Fibroblast of lung (primary cell): ENCODE results near the gene LOC128125822.

Experiments
- DNase-seq, 2 donors: peaks; one replicate each; pipeline versions ENCODE4 v3.0.0 to v3.0.0-alpha.2; 2010; ENCODE audit warnings: low read depth in 2 of 2
- H2AFZ ChIP-seq: 2 replicates; pipeline ENCODE4 v1.5.1; 2012; ENCODE audit warnings: low read length, control low read depth, inconsistent platforms
- H3K27ac ChIP-seq: 2 replicates; pipeline ENCODE4 v1.5.1; 2011; ENCODE audit warnings: low read length, control low read depth; ENCODE audit not compliant: insufficient read depth
- H3K27me3 ChIP-seq: 2 replicates; pipeline ENCODE4 v1.5.1; 2011; ENCODE audit warnings: mild to moderate bottlenecking, low read length; ENCODE audit not compliant: control insufficient read depth, insufficient read depth
- H3K36me3 ChIP-seq: 2 replicates; pipeline ENCODE4 v1.5.1; 2011; ENCODE audit warnings: low read length; ENCODE audit not compliant: control insufficient read depth, insufficient read depth
- H3K4me1 ChIP-seq: 2 replicates; pipeline ENCODE4 v1.5.1; 2011; ENCODE audit warnings: low read length; ENCODE audit not compliant: control insufficient read depth, insufficient read depth; ENCODE audit errors: extremely low read depth
- H3K4me2 ChIP-seq: 2 replicates; pipeline ENCODE4 v1.5.1; 2011; ENCODE audit warnings: low read length, control low read depth; ENCODE audit not compliant: insufficient read depth; ENCODE audit errors: extremely low read depth
- H3K4me3 ChIP-seq, 4 experiments: fragments of 200-600 bp in 1 of 4; sonication (generic) in 1 of 4; replicated peaks in 1 of 4; 2 replicates each; pipeline ENCODE4 v1.5.1; 2011 to 2016; ENCODE audit warnings: low read length in 4 of 4, low read depth in 3 of 4, mild to moderate bottlenecking in 3 of 4, control low read depth in 2 of 4, inconsistent platforms in 1 of 4, mixed read lengths in 1 of 4; ENCODE audit not compliant: insufficient read depth in 1 of 4; ENCODE audit errors: control extremely low read depth in 1 of 4
- H3K79me2 ChIP-seq: 2 replicates; pipeline ENCODE4 v1.5.1; 2012; ENCODE audit warnings: mild to moderate bottlenecking, low read length, inconsistent platforms; ENCODE audit not compliant: control insufficient read depth, insufficient read depth
- H3K9ac ChIP-seq: 2 replicates; pipeline ENCODE4 v1.5.1; 2011; ENCODE audit warnings: mild to moderate bottlenecking, low read length, control low read depth; ENCODE audit not compliant: insufficient read depth
- H3K9me3 ChIP-seq: 2 replicates; pipeline ENCODE4 v1.5.1; 2012; ENCODE audit warnings: low read depth, low read length; ENCODE audit not compliant: control insufficient read depth, insufficient read depth
- H4K20me1 ChIP-seq: 2 replicates; pipeline ENCODE4 v1.5.1; 2011; ENCODE audit warnings: low read length; ENCODE audit not compliant: control insufficient read depth, insufficient read depth; ENCODE audit errors: extremely low read depth
- EZH2 ChIP-seq: IDR thresholded peaks from 2 replicates; pipeline ENCODE4 v1.5.1; 2012; ENCODE audit warnings: low read length, control low read depth, mild to moderate bottlenecking; ENCODE audit errors: missing control alignments
- TF ChIP-seq, protein P1 (sequence below), 2 donors: IDR thresholded peaks in 1 of 2; conservative IDR thresholded peaks in 1 of 2; 1 replicate in 1 of 2; 2 replicates in 1 of 2; pipeline ENCODE4 v1.5.1; 2011 to 2012; ENCODE audit warnings: low read length in 2 of 2, control low read depth in 1 of 2, inconsistent platforms in 1 of 2, low read depth in 1 of 2, mild to moderate bottlenecking in 1 of 2

LOC128125822 gene

GRCh38 chr6:63571361-63572043 lies 778 bp upstream of the LOC128125822 start:
- Histone ChIP-seq H3K27me3 (no peaks in the 10 kb centered on the region), H3K4me3 (peak overlapping the region; percentile 47 to 94 (median 73))

GRCh38 chr6:63572747-63573075 lies 431 bp downstream of the LOC128125822 start:
- H3K36me3 ChIP-seq = peaks cover 5% of the 10 kb centered on the region
- H3K9ac ChIP-seq = peak overlapping the region; percentile 99
- H3K9me3 ChIP-seq = no peaks in the 10 kb centered on the region
- H4K20me1 ChIP-seq = no peaks in the 10 kb centered on the region
- DNase-seq = no peak
- H3K4me3 ChIP-seq = peak overlapping the region; percentile 72 to 90 (median 86)
- H3K27ac ChIP-seq = peak overlapping the region; percentile 97
- no peak overlapping the region for H2AFZ ChIP-seq
- no peaks in the 10 kb centered on the region for H3K4me1 ChIP-seq
- peaks cover 48% of the 10 kb centered on the region for H3K79me2 ChIP-seq
- no peaks in the 10 kb centered on the region for H3K27me3 ChIP-seq
- TF ChIP-seq EZH2 = no peak
- TF ChIP-seq, protein P1, sequence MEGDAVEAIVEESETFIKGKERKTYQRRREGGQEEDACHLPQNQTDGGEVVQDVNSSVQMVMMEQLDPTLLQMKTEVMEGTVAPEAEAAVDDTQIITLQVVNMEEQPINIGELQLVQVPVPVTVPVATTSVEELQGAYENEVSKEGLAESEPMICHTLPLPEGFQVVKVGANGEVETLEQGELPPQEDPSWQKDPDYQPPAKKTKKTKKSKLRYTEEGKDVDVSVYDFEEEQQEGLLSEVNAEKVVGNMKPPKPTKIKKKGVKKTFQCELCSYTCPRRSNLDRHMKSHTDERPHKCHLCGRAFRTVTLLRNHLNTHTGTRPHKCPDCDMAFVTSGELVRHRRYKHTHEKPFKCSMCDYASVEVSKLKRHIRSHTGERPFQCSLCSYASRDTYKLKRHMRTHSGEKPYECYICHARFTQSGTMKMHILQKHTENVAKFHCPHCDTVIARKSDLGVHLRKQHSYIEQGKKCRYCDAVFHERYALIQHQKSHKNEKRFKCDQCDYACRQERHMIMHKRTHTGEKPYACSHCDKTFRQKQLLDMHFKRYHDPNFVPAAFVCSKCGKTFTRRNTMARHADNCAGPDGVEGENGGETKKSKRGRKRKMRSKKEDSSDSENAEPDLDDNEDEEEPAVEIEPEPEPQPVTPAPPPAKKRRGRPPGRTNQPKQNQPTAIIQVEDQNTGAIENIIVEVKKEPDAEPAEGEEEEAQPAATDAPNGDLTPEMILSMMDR (conservative IDR thresholded peaks at IDR 0.05 in 1 of 2, IDR thresholded peaks at IDR 0.05 in 1 of 2; ENCODE audit: low read depth in 1 of 2, low read length in 2 of 2) = no peak
- H3K4me2 ChIP-seq = no peak overlapping the region

More at GRCh38 chr6:63571361-63572043, 778 bp upstream of the LOC128125822 start:
- Histone ChIP-seq H3K4me1 (no peaks in the 10 kb centered on the region), H3K4me2 (peak overlapping the region; percentile 79), H3K9me3 (no peaks in the 10 kb centered on the region), H3K36me3 (no peaks in the 10 kb centered on the region), H2AFZ (peak overlapping the region; percentile 82), H3K79me2 (peaks cover 40% of the 10 kb centered on the region), H4K20me1 (no peaks in the 10 kb centered on the region), H3K9ac (peak overlapping the region; percentile 62), H3K27ac (peak overlapping the region; percentile 88)
- TF ChIP-seq, protein P1 (conservative IDR thresholded peaks at IDR 0.05 in 1 of 2, IDR thresholded peaks at IDR 0.05 in 1 of 2; ENCODE audit: low read depth in 1 of 2, low read length in 2 of 2) = no peak
- TF ChIP-seq EZH2 = no peak
- peak; percentile 75 to 86 for DNase-seq

DNA sequence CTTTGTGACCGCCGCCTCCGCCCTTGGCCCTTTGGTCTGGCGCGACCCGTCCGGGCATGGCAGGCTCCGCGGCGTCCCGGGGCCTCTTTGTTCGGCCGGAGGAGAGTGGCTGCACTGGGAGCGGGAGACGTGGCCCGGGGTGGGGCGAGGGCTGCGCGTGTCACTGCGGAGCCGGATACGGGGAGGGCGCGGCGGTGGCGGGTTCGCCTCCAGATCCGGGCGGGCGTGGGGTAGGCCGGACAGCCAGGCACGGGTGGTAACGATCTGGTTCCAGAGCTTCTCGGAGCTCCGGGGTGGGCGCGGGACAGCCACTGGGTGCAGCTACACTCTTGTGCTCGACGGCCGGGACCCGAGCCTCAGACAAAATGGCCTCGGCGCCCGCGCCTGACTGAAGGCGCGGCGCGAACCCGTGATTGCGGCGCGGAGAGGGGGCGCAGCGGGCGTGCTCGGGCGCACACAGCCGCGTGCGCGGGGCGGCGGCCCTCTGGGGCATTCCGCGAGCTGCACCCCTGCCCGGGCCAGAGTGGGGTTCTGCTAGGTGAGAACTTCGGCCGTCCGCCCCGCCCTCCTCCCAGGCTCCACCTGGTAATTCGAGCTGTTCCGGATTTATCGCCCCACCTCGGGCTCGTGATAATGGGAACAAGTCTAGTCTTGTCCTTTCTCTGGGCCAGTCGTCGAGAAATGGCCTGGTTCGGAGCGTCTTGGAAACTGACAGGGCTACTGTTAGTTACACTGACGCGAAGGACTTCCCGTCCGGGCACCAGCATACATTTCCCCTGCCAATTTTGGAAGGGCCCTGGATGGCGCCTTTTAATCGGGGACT lies 1.0 kb downstream of the LOC128125822 start:
- H3K9ac ChIP-seq = peak overlapping the region; percentile 99
- no peaks in the 10 kb centered on the region for H4K20me1 ChIP-seq
- peak overlapping the region; percentile 72 to 90 (median 86) for H3K4me3 ChIP-seq
- H3K36me3 ChIP-seq = peaks cover 5% of the 10 kb centered on the region
- no peaks in the 10 kb centered on the region for H3K27me3 ChIP-seq
- DNase-seq = peak; percentile 70 to 72
- H3K79me2 ChIP-seq = peaks cover 52% of the 10 kb centered on the region
- no peaks in the 10 kb centered on the region for H3K9me3 ChIP-seq
- H3K4me2 ChIP-seq = peak overlapping the region; percentile 98
- H2AFZ ChIP-seq = no peak overlapping the region
- TF ChIP-seq, protein P1 (conservative IDR thresholded peaks at IDR 0.05 in 1 of 2, IDR thresholded peaks at IDR 0.05 in 1 of 2; ENCODE audit: low read depth in 1 of 2, low read length in 2 of 2) = no peak
- TF ChIP-seq EZH2 = no peak
- peak overlapping the region; percentile 97 for H3K27ac ChIP-seq
- H3K4me1 ChIP-seq = no peaks in the 10 kb centered on the region
